Heart left ventricle (tissue), 13 donors: Measurements from ENCODE around the gene ZSWIM8.

Experiments
- POLR2A ChIP-seq, 2 donors: fragments of 450-650 bp; IDR thresholded peaks; one replicate each; pipeline ENCODE4 v1.6.1; 2017; ENCODE audit warnings: antibody characterized with exemption in 2 of 2, mild to moderate bottlenecking in 2 of 2, moderate library complexity in 2 of 2
- TF ChIP-seq, protein P1 (sequence below), 12 donors: fragments of 200-600 bp; sonication (generic) in 4 of 12; IDR thresholded peaks; one replicate each; pipeline versions ENCODE4 v1.5.0 to v1.8.0; 2018 to 2022; ENCODE audit warnings: antibody characterized with exemption in 12 of 12, mild to moderate bottlenecking in 5 of 12
- donor health status: ischemic (EF 13 %, LVEDD 7.1; RV severe dilation, severe dysfunction).
- donor health status: DM: no; HTN: yes; CAD: no.
- donor health status: DM: no; HTN: no; CAD: no.
- donor health status: ischemic (EF 25% LVEDD 6.9; RV normal size, moderate dysfunction).
- donor health status: ischemic (EF 25% LVEDD 5.7; RV mildly dilated, moderate dysfunction).
- donor health status: ischemic (EF 35%, LVEDD 5.7; RV mildly dilated, moderate dysfunction).
- donor health status: nonischemic (EF 11% LVEDD 7.7; RV severe dilation, severe dysfunction).
- donor health status: DM: yes; HTN: yes; CAD: no.
- donor health status: PGD.
- donor health status: ischemic (EF 29% LVEDD 5.4; RV normal size, mild dysfunction).
- donor health status: nonischemic (EF 23%, LVEDD 6.1; RV moderate dilation, normal function).

DNA sequence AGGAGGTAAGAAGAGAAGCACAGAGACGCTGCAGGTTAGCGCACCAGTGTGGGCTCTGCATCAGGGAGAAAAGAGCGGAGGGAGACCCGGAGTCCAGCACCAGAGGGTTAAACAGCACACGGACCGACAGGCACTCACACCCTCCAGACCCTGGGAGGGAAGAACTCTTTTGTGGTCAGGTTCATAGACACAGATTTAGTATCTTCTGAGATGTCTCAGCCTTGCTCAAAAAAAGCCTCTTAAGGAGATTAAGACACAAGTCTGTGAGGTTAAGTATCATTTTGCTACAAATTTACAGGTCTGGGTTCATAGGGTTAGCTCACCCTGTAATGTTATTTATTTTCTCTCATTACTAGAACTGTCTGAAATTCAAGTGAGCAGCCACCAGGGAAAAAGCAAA is 42.8 kb downstream of the ZSWIM8 start:
- TF ChIP-seq POLR2A (IDR thresholded peaks at IDR 0.05), result no peak
- TF ChIP-seq, protein P1, sequence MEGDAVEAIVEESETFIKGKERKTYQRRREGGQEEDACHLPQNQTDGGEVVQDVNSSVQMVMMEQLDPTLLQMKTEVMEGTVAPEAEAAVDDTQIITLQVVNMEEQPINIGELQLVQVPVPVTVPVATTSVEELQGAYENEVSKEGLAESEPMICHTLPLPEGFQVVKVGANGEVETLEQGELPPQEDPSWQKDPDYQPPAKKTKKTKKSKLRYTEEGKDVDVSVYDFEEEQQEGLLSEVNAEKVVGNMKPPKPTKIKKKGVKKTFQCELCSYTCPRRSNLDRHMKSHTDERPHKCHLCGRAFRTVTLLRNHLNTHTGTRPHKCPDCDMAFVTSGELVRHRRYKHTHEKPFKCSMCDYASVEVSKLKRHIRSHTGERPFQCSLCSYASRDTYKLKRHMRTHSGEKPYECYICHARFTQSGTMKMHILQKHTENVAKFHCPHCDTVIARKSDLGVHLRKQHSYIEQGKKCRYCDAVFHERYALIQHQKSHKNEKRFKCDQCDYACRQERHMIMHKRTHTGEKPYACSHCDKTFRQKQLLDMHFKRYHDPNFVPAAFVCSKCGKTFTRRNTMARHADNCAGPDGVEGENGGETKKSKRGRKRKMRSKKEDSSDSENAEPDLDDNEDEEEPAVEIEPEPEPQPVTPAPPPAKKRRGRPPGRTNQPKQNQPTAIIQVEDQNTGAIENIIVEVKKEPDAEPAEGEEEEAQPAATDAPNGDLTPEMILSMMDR (IDR thresholded peaks at IDR 0.05), result no peak
